Liver (tissue), 3 donors: ENCODE measurements around the gene KLHL30.

ENCODE experiments used
- JUND ChIP-seq, 2 donors: IDR thresholded peaks; 2 replicates each; pipeline ENCODE4 v1.6.1; 2016; ENCODE audit warnings: antibody characterized with exemption in 2 of 2
- TF ChIP-seq, protein P1 (sequence below): IDR thresholded peaks from 2 replicates; pipeline ENCODE4 v1.6.1; 2016; ENCODE audit warnings: antibody characterized with exemption
- TF ChIP-seq, protein P2 (sequence below): fragments of 150-350 bp; IDR thresholded peaks from 2 replicates; pipeline ENCODE4 v1.5.1; 2017; ENCODE audit warnings: improper control_type of control experiment, low read depth, low read length; ENCODE audit not compliant: missing input control
- donor health status: healthy.
- donor health status: healthy.

DNA sequence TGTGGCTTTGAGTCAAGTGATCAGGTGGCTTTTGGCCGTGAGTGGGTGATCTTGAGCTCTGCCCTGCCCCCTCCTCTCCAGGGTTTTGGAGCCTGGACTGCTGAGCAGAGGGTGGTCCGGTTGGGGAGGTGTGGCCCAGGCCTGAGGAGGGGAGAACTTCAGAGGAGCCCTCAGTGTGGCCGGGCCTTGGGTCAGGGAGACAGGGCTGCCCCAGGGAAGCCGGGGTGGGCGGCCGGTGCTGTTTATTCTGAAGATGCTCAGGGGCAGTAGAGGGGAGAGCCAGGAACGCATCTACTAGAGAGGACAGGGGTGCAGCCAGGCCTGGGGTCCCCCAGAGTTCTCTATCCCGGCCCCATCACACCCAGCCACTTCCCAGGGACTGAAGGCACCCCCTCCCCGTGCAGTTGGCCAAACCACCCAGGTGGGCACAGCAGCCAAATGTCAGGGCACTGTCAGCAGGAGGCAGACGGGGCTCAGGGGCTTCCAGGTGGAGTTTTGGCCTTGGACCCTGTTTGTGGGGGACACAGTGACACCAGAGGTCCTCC lies 21.3 kb downstream of the KLHL30 start:
- TF ChIP-seq, protein P1, sequence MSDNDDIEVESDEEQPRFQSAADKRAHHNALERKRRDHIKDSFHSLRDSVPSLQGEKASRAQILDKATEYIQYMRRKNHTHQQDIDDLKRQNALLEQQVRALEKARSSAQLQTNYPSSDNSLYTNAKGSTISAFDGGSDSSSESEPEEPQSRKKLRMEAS = no peak
- TF ChIP-seq, protein P2, sequence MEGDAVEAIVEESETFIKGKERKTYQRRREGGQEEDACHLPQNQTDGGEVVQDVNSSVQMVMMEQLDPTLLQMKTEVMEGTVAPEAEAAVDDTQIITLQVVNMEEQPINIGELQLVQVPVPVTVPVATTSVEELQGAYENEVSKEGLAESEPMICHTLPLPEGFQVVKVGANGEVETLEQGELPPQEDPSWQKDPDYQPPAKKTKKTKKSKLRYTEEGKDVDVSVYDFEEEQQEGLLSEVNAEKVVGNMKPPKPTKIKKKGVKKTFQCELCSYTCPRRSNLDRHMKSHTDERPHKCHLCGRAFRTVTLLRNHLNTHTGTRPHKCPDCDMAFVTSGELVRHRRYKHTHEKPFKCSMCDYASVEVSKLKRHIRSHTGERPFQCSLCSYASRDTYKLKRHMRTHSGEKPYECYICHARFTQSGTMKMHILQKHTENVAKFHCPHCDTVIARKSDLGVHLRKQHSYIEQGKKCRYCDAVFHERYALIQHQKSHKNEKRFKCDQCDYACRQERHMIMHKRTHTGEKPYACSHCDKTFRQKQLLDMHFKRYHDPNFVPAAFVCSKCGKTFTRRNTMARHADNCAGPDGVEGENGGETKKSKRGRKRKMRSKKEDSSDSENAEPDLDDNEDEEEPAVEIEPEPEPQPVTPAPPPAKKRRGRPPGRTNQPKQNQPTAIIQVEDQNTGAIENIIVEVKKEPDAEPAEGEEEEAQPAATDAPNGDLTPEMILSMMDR = no peak
- no peak for TF ChIP-seq JUND (IDR thresholded peaks at IDR 0.05)
